OCI-LY3 (cell line): Measurements from ENCODE around the gene MTA2.
A peak's percentile ranks its signal among the peaks of the same experiment; 100 is the strongest.
"Not testable (repeated sequence)": the region's sequence is repeated elsewhere in the genome, so short reads cannot be mapped to it uniquely, and the experiment has no call there.

Source experiments
- H2AFZ ChIP-seq: fragments of 200-600, 300-600 bp; shearing (Covaris generic); 2 replicates; pipeline ENCODE4 v1.6.0; 2014; ENCODE audit warnings: antibody characterized with exemption, low read depth, low read length
- H3K27ac ChIP-seq: fragments of 200-600, 300-600 bp; sonication (generic); 2 replicates; pipeline ENCODE4 v1.5.1; 2014; ENCODE audit warnings: mild to moderate bottlenecking, low read length, moderate library complexity, mixed read lengths
- H3K27me3 ChIP-seq: fragments of 200-600, 300-600 bp; sonication (generic); 2 replicates; pipeline ENCODE4 v1.6.1; 2014; ENCODE audit warnings: low read depth, low read length, mixed read lengths
- H3K36me3 ChIP-seq: fragments of 200-600, 300-600 bp; sonication (generic); replicated peaks from 2 replicates; pipeline ENCODE3; 2014; ENCODE audit warnings: low read depth, low read length, mixed read lengths
- H3K4me1 ChIP-seq: fragments of 300-600, 200-600 bp; sonication (generic); 2 replicates; pipeline ENCODE4 v1.6.1; 2014; ENCODE audit warnings: low read length, mixed read lengths
- H3K4me2 ChIP-seq: fragments of 200-600, 300-600 bp; sonication (generic); 2 replicates; pipeline ENCODE4 v1.6.1; 2014; ENCODE audit warnings: low read length, mixed read lengths
- H3K4me3 ChIP-seq: fragments of 300-600, 200-600 bp; sonication (generic); 2 replicates; pipeline ENCODE4 v1.5.1; 2014; ENCODE audit warnings: antibody characterized with exemption, mild to moderate bottlenecking, low read length, moderate library complexity
- H3K79me2 ChIP-seq: fragments of 300-600, 200-600 bp; shearing (Covaris generic); 2 replicates; pipeline ENCODE4 v1.6.1; 2014; ENCODE audit warnings: mild to moderate bottlenecking, low read length, mixed read lengths
- H3K9ac ChIP-seq: fragments of 300-600, 200-600 bp; shearing (Covaris generic); 2 replicates; pipeline ENCODE4 v1.6.0; 2014; ENCODE audit warnings: mild to moderate bottlenecking, low read length, moderate library complexity
- H3K9me3 ChIP-seq: fragments of 200-600, 300-600 bp; shearing (Covaris generic); 2 replicates; pipeline ENCODE4 v1.6.1; 2014; ENCODE audit warnings: low read length, mixed read lengths; ENCODE audit not compliant: insufficient read depth
- H4K20me1 ChIP-seq: fragments of 200-600, 300-600 bp; sonication (generic); 2 replicates; pipeline ENCODE4 v1.6.1; 2016; ENCODE audit warnings: low read length, mixed read lengths; ENCODE audit not compliant: insufficient read depth
- EZH2phosphoT487 ChIP-seq: fragments of 200-600 bp; shearing (Covaris generic); IDR thresholded peaks from 2 replicates; pipeline ENCODE4 v1.6.1; 2018; ENCODE audit warnings: antibody characterized with exemption, mixed run types, low read depth
- TF ChIP-seq, protein P1 (sequence below): fragments of 200-600, 300-600 bp; sonication (generic); IDR thresholded peaks from 2 replicates; pipeline ENCODE4 v1.5.1; 2014; ENCODE audit warnings: antibody characterized with exemption, low read length, low read depth

MTA2 gene

DNA sequence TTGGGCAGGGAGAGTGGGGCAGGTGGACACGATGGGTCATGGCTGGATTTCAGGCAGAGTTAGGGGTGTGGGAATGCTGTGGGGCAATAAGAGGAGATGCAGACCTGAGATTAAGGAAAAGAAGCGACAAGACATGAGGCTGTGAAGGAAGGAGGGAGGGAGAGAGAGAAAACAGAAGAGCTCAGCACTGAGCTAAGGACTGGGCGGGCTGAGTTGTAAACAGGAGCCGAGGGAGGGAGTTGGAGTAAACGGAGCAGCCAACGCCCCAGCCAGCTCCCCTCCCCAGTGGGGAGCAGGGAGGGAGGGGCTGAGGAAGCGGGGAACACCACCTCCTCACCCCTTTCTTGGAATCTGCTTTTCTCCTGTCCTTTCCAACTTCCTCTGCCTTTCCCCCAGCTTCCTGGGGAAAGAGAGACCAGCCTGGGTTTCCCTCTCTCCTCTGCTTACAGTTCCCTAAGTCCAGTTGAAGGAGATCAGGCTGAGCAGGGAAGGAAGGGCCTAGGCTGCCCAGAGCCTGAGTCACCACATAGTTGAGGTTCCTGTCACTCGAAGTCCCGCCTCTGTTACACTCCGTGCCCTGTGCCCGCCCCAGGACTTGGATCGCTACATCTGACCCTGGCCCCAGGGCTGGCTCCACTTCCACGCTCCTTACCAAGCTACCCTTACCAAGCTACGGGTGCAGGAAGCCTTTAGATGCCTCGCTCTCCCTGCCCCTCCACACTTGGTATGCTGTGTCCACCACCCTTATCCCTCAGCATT lies 48.4 kb downstream of the MTA2 start:
- H3K9me3 ChIP-seq = peaks cover 2% of the 10 kb centered on the region; the same call in 1 of the 2 replicates
- H3K4me1 ChIP-seq = peaks cover 78% of the 10 kb centered on the region
- peak overlapping the region; percentile 2; the same call in 1 of the 2 replicates for H3K4me3 ChIP-seq
- H3K4me2 ChIP-seq = peak overlapping the region; percentile 86
- H4K20me1 ChIP-seq = no peaks in the 10 kb centered on the region
- H3K9ac ChIP-seq = peak overlapping the region; percentile 32; the same call in 1 of the 2 replicates
- H3K36me3 ChIP-seq = peaks cover 25% of the 10 kb centered on the region
- peaks cover 17% of the 10 kb centered on the region for H3K79me2 ChIP-seq
- no peak overlapping the region for H2AFZ ChIP-seq
- peaks cover 5% of the 10 kb centered on the region; the same call in 1 of the 2 replicates for H3K27me3 ChIP-seq
- H3K27ac ChIP-seq = peak overlapping the region; percentile 96
- TF ChIP-seq, protein P1, sequence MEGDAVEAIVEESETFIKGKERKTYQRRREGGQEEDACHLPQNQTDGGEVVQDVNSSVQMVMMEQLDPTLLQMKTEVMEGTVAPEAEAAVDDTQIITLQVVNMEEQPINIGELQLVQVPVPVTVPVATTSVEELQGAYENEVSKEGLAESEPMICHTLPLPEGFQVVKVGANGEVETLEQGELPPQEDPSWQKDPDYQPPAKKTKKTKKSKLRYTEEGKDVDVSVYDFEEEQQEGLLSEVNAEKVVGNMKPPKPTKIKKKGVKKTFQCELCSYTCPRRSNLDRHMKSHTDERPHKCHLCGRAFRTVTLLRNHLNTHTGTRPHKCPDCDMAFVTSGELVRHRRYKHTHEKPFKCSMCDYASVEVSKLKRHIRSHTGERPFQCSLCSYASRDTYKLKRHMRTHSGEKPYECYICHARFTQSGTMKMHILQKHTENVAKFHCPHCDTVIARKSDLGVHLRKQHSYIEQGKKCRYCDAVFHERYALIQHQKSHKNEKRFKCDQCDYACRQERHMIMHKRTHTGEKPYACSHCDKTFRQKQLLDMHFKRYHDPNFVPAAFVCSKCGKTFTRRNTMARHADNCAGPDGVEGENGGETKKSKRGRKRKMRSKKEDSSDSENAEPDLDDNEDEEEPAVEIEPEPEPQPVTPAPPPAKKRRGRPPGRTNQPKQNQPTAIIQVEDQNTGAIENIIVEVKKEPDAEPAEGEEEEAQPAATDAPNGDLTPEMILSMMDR = no peak
- no peak for TF ChIP-seq EZH2phosphoT487

- no peak for TF ChIP-seq EZH2phosphoT487
- TF ChIP-seq, protein P1 = no peak
- Histone ChIP-seq H3K4me1 (peaks cover 77% of the 10 kb centered on the region), H3K79me2 (peaks cover 17% of the 10 kb centered on the region), H3K27ac (peak overlapping the region; percentile 96), H4K20me1 (no peaks in the 10 kb centered on the region), H3K4me2 (peak overlapping the region; percentile 86), H3K9me3 (peaks cover 2% of the 10 kb centered on the region; the same call in 1 of the 2 replicates), H3K36me3 (peaks cover 24% of the 10 kb centered on the region), H3K27me3 (peaks cover 8% of the 10 kb centered on the region; the same call in 1 of the 2 replicates), H2AFZ (no peak overlapping the region), H3K4me3 (peak overlapping the region; percentile 2), H3K9ac (peak overlapping the region; percentile 32; the same call in 1 of the 2 replicates)
These were observed 49.1 kb downstream of the MTA2 start for GRCh38 chr11:62552485-62553079.

- H2AFZ ChIP-seq, H3K4me3 ChIP-seq, H3K9me3 ChIP-seq, H3K27ac ChIP-seq, H3K4me2 ChIP-seq, H3K9ac ChIP-seq, H4K20me1 ChIP-seq: not testable (repeated sequence)
- peaks cover 28% of the 10 kb centered on the region for H3K79me2 ChIP-seq
- H3K36me3 ChIP-seq = peaks cover 20% of the 10 kb centered on the region
- H3K27me3 ChIP-seq = peaks cover 13% of the 10 kb centered on the region; the same call in 1 of the 2 replicates
- H3K4me1 ChIP-seq = peaks cover 65% of the 10 kb centered on the region
These were observed 51.2 kb downstream of the MTA2 start for GRCh38 chr11:62550478-62550877.

GRCh38 chr11:62548545-62549335 lies 52.9 kb downstream of the MTA2 start:
- Histone ChIP-seq H3K27ac (no peak overlapping the region), H3K4me3 (no peak overlapping the region), H3K4me2 (no peak overlapping the region), H3K27me3 (peaks cover 13% of the 10 kb centered on the region; the same call in 1 of the 2 replicates), H4K20me1 (no peaks in the 10 kb centered on the region), H3K36me3 (peaks cover 14% of the 10 kb centered on the region), H3K9me3 (peaks cover 2% of the 10 kb centered on the region; the same call in 1 of the 2 replicates), H3K4me1 (peaks cover 51% of the 10 kb centered on the region), H2AFZ (no peak overlapping the region), H3K79me2 (peaks cover 37% of the 10 kb centered on the region), H3K9ac (no peak overlapping the region)
- TF ChIP-seq, protein P1 = no peak
- TF ChIP-seq EZH2phosphoT487 = no peak
